ENCODE data around the gene SHISAL1.

Gene SHISAL1

DNA sequence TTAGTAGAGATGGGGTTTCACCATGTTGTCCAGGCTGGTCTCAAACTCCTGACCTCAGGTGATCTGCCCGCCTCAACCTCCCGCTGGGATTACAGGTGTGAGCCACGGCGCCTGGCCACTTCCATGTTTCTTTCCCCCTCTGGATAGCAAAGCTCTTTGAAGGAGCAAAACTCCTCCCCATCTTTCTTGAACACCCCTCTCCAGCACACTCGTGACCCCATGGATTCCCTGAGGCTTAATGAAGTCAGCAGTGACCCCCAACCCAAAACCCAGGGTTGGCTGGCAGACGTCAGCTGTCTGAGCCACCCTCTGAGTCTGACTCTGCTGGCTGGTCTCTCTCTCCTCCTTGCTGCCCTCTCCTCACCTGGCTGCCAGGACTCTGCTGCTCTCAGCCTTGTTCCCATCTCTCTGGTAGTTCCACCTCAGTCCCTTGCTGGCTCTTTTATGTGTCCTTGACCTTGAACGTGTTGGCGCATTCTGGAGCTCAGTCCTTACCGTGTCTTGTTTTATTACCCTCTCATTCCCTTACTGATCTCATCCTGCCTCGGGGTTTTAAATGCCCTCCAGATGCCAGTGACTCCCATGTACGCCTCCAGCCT, 87.6 kb downstream of the SHISAL1 start:
- DNase-seq, result no peak

DNA sequence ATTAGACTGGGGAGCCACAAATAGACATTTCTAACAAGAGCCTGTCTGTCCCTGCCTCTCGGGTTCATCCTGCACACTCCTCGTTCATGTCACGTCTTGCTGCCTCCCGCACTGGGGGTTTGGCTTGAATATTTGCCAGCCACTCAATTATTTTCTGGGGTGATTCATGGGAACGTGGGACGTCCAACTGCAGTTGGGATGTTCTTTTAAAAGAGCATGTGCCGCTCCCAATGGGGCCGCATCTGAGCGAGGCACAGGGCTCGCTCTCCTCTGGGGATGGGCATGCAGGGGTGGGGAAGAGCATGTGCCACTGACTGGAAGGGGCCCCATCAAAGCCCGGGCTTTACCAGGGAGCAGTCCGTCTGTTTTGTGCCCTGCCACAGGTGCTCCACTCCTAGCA, 88.6 kb downstream of the SHISAL1 start:
- no peak for DNase-seq

DNA sequence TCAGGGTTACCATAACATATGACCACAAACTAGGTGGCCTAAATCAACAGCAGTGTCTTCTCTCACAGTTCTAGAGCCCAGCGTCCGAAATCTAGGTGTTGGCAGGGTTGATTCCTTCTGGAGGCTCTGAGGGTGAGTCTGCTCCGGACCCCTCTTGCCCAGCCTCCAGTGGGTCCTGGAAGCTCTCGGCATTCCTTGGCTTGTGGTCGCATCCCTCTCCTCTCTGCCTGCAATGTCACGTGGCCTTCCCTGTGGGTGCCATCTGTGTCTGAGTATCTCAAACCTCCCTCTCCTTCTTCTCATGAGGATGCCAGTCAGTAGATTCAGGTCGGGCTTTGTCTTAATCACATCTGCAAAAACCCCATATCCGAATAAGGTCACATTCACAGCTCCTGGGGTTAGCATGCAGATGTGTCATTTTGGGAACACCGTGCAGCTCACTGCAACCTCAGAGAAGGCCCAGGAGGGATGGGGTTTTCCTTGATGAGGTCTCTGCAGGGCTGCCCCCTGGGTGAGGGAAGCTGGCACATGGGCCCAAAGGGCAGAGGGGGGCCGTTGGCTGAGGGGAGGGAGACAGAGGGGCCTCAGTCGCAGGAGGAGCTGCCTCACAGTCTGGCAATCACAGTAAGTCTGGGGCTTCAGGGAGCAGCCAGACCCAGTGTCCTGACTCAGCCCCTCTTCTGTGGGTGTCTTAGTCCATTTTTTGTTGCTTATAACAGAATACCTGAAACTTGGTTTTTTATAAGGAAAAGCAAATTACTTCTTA, 90.9 kb downstream of the SHISAL1 start:
- no peak for DNase-seq

DNA sequence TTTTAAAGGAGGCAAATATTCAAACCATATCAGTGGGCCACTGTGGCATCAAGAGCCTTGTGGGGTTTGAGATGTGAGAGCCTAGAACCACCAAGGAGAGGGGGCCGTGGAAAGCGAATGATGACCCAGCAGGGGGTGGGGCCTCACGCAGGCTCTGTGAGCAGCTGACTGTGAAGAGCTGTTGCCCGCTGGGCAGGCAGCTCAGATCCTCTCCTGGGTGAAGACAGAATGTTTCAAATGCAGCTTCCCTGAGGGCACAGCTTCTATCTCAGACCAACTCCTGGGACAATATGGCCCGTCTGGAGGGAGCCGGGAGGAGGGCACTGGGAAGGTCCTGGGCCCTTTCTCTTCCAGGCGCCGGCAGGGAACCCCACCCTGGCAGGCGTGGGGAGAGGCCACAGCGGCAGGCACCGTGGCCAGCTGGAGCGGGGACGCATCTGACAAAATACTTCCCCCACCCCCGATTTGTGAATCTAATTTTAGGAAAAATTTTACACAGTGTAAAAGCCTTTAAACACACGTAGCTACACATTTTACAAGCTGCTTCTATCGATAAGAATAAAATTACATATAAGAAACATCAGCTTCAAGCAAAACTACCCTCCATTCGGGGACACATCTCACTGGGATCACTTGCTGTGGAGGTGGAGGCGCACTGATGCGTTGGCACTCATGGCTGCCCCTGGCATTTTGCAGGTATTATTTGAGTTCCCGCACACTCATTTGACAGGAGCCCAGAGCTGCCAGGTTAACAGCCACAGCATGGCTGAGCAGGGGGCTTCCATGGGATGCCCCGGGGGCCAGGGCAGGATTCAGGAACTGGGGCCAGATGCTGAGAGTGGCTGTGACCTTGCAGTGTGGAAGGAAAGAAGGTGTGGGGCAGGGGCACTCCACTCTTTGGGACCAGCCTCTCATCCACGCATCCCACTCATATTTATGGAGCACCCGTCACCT, 91.7 kb downstream of the SHISAL1 start:
- no peak for DNase-seq

DNA sequence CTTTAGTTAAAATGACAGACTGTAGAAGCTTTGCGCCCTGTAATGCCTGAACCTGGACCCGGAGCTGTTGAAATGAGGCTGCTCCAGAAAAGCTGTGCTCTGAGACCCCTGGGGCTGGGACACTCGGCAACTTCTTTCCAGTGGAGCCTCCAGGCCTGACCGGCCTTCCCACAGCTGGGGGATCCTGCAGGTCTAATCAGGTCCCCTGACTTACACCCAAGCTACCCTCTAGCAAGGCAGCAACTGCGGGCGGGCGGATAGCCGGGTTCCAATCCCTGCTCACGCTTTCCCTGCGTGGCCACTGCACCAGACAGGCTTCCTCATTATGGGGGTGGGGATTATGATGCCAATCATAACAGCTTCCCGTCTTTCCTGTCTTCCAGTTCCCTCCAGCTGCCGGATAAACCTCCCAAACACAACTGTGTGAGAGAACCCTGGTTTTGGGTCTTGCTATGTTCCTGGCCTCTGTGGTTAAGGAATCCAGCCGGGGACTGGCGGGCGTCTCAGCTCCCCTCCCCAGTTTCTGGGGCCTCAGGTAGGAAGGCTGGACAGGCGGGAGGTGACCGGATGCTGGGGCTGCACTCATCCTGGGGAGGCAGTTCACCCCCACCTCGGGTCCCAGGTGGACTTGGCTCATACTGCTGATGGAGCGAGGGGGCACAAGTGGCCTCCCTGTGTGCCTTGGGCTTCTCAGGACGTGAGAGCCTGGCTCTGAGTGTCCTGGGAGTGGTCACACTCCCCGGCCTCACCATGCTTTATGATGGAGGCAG, 93.5 kb downstream of the SHISAL1 start:
- no peak for DNase-seq

DNA sequence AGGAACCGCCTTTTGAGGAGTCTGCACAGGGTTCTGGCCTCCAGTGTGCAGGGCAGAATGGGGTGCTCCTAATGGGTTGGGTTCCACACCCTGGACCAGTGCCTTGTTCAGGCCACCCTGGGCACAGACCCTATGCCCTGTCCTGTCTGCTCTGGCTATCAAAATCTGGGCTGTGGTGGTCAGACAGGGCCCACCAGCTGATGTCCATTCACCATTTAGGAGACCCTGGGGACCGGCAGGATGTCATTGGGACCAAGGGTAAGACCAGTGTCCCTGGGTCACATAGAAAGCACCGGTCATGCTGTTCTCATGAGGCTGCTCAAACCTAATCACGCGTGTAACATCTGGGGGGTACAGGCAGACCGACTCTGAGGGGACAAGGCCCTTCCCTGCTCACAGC, 94.7 kb downstream of the SHISAL1 start:
- no peak for DNase-seq

DNA sequence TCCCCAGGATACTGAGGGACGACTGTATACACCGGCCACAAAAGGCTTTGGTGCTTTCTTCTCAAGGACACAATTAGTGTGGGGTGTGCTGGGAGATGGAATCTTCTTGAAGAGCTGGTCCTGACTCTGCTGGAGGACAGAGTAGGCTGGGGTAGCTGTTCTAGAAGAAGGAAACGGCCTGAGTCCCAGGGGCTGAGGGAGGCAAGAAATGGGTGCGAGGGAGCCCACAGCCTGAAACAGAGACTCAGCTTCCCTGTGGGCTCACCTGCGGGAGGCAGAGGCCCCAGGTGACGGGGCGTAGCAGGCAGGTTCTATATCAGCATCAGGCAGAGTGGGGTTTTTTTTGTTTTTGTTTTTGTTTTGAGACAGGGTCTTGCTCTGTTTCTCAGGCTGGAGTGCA, 95.4 kb downstream of the SHISAL1 start:
- DNase-seq, result no peak

DNA sequence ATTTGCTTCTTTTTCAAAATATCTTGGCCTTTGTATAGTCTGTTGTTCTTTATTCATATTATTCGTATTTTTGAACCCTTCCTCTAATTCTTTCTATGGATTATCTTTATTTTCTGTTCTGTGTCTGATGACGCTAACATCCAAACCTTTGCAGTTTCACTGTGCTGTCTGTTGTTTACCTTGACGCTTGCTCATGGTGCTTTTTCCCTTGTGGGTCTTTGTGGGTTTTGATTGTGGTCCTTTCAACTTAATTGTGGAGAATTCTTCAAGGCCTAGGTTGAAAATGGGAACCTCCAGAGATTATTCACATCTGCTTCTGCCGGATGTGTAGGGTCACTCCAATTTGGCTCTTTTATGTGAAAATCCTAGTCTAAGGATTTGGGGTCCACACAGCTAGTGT, 97.5 kb downstream of the SHISAL1 start:
- no peak for DNase-seq

DNA sequence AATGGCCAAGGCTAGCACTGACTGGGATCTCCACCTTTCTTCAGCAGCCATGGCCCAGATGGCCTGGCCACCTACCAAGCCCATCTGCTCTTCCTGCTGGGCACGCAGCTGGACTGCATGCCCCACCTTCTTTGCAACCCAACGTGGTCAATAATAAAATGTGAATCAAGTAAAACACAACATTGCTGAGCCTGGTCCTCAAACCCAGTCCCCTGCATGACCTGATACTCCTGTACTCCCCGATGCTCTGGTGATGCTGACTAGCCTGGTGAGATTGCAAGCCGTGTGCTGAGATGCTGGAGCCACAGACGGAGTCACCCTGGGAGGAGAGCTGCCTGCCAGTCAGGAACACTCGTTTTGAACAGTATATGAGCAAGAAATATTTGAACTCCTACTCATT, 98.0 kb downstream of the SHISAL1 start:
- no peak for DNase-seq

DNA sequence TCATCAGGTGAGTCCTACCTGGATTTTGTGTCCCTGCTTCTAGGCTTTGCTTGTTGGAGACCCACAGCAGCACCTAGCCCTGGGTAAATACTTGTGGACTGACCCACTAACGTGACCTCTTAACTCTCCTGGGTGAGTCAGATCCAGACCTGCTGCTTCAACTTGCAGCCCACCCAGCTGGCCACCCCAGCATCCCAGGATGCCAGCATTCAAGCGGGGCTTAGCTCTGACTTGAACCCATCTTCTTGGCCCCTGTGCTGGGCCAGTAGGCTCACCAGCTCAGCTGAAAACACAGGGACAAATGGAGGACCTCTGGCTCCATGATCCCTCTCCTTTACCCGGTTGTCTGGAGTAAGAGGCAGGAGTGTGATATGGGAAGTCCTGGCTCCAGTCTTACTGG, 98.6 kb downstream of the SHISAL1 start:
- DNase-seq, result no peak

DNA sequence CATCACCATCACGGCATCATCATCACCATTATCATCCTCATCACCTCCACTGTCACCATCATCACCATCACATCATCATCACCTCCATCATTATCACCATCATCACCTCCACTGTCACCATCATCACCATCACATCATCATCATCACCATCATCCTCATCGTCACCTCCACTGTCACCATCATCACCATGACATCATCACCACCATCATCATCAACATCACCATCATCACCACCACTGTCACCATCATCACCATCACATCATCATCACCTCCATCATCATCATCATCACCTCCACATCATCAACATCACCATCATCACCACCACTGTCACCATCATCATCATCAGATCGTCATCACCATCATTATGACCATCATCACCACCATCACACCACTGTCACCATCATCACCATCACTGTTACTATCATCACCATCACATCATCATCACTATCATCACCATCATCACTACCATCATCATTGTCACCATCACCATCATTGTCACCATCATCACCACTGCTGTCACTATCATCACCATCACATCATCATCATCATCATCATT, 99.2 kb downstream of the SHISAL1 start:
- DNase-seq, result no peak

DNA sequence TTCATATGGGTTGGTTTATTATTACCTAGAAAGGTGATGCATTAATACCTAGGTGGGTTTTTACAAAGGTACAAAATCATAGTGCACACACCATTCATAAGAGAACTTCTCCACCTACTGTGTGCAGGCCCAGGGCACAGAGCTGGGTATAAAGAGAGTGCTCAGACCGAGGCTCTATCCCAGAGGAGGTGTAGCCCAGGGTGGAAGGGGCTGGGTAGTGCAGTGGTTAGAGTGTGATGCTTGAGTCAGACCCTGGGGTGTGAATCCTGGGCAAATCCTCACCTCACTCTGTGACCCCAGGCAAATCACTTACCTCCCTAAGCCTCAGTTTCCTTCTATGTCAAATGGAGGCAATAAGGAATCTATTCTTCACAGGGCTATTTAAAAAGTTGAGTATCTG, 99.8 kb downstream of the SHISAL1 start:
- DNase-seq, result no peak

DNA sequence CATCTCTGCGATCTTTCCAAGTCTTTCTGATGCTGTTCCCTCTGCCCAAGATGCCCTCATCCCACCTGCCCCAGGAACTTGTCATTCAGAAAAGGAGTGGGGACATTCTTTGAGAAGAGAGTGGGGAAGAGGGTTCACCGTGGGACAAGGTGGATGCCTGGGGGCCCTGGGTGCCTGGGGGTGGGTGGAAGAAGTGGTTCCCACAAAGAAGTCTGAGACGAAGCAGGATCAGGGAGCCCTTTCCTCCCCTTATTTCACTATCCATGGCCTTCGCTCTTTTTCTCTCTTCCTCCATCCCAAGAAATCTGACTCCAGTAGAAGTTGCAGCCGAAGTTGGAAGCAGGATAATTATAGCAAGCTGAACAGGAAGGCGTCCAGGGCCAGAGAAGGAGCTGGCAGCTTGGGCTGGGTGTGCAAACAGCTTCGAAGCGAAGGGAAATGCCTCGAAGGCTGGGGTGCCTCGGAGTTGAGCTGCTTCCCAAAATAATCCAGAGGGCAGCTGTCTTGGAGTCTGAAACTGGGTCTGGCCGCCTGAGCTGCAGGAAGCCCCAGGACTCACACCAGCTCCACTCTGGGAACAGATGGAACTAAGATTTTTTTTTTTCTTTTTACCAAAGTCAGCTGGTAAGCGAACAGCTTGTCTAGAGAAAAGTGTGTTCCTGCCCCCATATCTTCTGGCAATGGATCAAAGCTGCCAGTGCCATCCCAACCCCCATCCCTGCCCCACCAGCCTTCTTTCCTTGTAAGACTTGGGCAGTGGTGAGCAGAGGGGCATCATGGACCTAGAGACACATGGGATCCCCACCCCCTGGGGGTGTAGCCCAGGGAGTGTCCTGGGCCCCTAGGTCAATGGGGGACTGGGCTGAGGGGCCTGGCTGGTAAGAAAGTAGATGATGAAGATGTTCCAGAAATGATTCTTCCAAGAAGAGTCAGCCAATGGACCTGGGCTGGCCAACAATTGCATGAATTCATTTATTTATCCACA, 100.5 kb downstream of the SHISAL1 start:
- no peak for DNase-seq

DNA sequence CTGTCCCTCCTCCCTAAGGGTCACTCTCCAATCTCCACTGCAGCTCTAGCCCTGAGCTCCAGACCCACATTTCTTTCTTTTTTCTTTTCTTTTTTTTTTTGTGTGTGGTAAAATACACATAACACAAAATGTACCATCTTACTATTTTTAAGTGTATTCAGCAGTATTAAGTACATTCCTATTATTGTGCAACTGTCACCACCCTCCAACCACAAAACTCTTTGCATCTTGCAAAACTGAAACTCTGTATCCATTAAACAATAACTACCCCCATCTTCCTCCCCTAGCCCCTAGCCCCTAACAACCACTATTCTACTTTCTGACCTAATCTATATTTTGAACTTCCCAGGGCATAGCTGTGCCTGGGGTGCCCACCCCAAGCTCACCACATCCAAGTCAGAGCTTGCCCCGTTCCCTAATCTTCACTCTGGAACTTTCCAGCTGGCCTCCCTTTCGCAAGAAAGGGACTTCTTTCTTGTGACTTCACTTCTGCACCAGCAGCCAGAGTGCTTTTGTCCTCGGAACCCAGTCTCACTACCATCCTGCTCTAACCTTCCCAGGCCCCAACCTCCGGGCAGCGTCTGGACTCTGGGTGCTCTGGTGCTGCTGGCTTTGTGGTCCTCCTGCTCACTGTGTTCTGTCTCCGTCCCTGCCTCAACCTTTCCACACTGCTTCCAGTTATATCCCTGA, 101.3 kb downstream of the SHISAL1 start:
- DNase-seq, result no peak

DNA sequence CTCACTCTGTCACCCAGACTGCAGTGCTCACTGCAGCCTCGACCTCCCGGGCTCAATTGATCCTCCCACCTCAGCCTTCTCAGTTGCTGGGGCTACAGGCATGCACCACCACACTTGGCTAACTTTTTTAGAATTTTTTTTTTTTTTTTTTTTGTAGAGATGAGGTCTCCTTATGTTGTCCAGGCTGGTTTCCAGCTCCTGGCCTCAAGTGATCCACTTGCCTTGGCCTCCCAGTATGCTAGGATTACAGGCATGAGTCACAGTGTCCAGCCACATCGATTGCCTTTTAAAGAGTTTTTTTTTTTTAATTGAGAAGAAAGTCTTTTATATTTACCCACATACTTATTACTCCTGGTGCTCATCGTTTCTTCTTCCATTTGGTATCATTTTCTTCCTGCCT, 102.0 kb downstream of the SHISAL1 start:
- DNase-seq, result no peak

DNA sequence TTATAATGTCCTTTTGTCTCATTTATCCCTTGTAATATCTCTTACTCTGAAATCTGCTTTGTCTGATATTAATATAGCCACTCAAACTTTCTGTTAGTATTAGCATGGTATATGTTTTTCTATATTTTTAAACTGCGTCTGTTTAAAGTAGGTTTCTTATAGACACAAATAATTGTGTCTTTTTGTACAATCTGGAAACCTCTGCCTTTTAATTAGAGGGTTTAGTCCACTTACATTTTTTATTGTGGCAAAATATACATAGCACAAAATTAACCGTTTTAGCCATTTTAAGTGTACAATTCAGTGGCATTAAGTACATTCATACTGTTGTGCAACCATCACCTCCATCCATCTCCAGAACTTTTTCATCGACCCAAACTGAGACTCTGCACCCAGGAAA, 103.4 kb downstream of the SHISAL1 start:
- no peak for DNase-seq

DNA sequence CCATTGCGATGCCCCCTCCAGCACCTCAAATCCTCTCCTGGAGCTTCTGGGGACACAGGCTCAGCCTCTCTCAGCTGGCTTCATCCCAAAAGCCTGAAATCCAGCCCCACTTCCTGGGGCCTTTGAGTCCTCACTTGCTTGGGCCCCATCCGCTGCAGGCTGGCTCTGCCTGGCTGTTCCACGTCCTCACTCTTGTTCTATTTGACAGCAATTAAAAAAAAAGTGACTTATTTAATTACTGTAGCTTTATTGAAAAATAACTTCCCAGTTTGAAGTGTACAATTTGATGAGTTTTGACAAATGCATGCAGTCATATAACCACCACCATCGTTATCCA, 104.8 kb downstream of the SHISAL1 start:
- DNase-seq, result no peak

DNA sequence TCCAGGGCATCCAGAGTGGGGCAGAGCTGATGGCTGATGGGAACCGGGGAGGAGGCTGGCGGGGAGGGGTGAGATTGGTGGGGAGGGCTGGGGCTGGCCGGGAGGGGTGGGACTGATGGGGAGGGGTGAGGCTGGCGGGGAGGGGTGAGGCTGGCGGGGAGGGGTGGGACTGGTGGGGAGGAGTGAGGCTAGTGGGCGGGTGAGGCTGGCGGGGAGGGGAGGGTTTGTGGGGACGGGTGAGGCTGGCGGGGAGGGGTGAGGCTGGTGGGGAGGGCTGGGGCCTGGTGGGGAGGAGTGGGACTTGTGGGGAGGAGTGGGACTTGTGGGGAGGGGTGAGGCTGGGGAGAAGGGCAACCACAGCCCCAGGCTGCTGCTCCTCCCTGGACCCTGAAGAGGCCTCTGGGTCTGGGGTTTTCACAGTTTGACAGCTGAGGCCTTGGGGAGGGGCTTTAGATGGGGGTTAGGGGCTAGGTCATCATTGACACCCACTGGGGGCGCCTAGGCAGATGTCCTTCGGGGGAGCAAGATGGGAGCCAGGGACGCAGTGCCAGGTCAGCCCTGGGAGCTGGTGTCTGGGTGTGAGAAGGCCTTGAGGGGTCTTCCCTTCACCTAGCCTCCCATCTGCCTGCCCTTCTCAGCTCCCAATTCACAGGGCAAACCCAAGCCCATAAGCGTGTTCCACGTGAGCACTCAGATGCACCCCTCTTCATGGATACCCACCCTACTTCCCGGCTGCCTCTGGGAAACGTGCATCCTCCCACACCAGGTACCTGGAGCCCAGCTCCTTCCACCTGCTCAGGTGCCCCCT, 105.4 kb downstream of the SHISAL1 start:
- DNase-seq, result no peak

DNA sequence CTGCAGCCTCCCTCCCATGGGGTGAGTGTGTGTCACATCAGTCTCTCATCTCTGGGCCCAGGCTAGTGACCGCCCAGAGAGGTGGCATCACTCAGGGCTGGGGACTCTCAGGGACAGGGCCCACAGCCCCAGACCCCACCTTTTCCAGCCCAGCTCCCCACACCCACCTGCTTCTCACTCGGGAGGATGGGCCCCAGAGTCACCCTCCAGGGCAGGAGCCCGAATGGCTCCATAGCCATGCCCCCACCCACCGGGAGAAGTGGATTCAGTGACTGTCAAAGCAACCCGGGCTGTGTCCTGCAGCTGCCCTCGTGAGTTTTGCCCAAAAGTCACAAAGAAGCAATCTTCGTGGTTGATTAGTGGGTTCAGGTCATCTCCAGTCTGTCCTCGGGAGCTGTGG, 106.1 kb downstream of the SHISAL1 start:
- no peak for DNase-seq

DNA sequence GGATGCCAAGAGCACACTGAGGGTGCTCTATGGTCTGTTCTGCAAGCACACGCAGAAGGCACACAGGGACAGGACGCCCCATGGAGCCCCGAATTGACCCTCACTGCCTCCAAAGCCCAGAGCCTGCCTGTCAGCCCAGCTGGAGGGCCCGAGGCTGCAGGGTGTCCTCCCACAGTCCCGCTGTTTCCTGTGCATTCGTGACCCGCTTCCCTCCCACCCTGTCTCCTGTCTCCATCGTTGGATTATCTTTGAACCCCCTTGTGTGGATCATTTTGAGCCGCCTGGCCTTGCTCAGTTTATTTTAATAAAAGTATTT, 106.5 kb downstream of the SHISAL1 start:
- no peak for DNase-seq

All from activated CD4-positive, alpha-beta T cell treated with anti-CD3 and anti-CD28 coated beads for 4 hours (primary cell).